ENCODE data around the gene KCNRG.

The KCNRG gene

DNA sequence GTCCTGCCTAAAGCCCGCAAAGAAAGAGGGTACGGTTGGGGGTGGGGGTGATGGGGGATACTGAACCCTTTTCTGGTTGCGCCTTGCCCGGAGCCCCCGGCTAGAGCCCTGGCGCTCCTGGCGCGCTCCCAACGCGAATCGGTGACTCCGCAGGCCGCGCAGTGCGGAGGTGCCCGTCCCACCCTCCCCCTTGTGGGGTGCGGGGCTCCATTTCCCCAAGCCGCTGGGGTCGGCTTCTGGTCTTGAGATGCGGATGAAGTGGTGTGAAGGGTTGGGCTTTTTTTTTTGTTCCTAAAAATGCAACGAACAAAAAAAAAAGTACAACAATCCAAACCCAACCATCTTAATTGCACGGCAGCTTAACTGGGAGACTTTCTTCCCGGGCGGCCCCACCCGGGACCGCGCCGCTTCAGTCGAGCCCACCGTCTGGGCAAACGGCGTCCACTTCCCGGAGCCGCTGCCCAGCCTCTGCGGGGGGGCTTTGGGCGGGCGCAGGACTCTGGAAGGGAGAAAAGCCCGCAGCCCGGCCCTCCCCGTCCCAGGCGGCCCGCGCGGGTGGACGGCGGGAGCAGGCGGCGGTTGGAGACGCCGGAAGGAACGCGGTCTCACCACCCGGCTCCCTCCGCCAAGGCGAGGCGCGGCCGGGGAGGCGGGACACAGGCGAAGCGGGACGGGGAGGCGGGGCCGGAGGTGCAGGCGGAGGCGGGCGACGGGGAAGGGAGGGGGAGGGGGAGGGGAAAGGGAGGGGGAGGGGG, 18.9 kb upstream of the KCNRG start:
- in situ Hi-C loops (cut with HindIII; ENCODE audit: low pct_unique_long_range_greater_than_20kb, low sequenced_read_pairs), result no loop called here
- peak; percentile 44 to 93 for DNase-seq (ENCODE audit: low read depth in 1 of 2, low spot score in 1 of 2)
- no peak for TF ChIP-seq JUND (IDR thresholded peaks at IDR 0.05; ENCODE audit: low read depth)

DNA sequence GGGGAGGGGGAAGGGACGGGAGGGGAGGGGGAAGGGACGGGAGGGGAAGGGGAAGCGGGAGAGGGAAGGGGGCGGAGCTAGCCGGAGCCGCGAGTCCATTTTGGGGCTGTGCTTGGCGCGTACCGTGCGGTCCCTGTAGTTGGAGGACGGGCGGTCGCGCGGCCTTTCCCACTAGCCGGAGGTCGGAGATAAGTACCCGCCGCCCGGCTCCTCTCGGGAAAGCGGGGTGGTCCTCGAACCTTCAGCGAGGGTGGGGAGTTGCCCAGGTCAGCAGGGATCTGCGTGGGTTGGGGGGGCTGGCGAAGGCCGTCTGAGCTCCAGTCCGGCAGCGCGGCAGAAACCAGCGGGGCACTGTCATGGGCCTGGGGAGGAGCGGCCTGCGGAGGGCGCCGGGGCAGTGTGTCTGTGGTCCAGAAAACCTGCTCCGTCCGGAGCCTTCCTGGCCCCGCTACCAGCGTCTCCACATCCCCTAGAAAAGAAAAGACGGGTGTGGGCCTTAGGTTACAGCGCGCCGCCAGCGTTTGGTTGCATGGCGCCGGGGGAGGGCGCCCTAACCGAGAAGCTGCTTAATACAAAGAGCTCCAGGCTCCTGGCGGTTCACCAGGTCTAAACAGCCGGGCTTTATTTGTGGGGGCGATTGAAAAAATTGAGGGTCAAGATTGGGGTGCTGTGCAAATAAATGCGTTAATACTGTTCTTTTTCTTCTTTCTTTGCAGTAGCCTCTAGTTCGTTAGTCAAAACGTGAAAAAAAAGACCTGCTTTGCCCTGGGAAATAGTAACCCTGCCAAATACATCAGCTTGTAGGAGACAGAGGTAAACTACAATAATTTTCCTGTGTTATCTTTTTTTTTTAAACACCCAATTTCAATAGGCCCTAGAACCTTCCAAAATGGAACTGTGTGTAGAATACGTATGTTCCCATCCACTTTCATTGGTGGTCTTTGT, 18.0 kb upstream of the KCNRG start, which contains the start of gene TRIM13:
TRIM13 (plus strand) TSS at position 92 of the 945 bp plus-strand sequence. CDS start 14,899 bp downstream, outside the sequence.
- in situ Hi-C loops (cut with HindIII; ENCODE audit: low pct_unique_long_range_greater_than_20kb, low sequenced_read_pairs), result no loop called here
- no peak for TF ChIP-seq JUND (IDR thresholded peaks at IDR 0.05; ENCODE audit: low read depth)
- DNase-seq (ENCODE audit: low read depth in 1 of 2, low spot score in 1 of 2), result peak; percentile 61 to 86

DNA sequence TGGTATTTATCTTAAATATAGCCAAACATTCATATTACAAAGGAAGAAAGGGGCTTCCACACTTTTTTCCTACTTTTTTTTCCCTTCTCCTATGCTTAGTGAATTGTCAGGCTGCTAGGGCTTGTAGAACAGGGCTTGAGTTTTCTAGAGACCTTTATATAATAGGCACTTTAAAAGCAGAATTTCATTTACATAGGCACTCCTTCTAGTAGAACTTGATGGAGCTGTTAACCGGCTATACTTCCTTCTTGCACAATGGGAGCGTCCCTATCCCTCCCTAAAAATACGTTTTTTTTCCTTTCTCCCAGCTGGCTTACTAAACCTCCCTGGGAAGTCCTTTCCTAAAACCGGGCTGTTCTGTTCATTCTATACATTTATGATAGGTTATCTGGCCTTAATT, 17.3 kb upstream of the KCNRG start:
- TF ChIP-seq JUND (IDR thresholded peaks at IDR 0.05; ENCODE audit: low read depth), result no peak
- DNase-seq (ENCODE audit: low read depth in 1 of 2, low spot score in 1 of 2), result peak in 1 of 2 experiments; percentile 30
- in situ Hi-C loops (cut with HindIII; ENCODE audit: low pct_unique_long_range_greater_than_20kb, low sequenced_read_pairs), result no loop called here

DNA sequence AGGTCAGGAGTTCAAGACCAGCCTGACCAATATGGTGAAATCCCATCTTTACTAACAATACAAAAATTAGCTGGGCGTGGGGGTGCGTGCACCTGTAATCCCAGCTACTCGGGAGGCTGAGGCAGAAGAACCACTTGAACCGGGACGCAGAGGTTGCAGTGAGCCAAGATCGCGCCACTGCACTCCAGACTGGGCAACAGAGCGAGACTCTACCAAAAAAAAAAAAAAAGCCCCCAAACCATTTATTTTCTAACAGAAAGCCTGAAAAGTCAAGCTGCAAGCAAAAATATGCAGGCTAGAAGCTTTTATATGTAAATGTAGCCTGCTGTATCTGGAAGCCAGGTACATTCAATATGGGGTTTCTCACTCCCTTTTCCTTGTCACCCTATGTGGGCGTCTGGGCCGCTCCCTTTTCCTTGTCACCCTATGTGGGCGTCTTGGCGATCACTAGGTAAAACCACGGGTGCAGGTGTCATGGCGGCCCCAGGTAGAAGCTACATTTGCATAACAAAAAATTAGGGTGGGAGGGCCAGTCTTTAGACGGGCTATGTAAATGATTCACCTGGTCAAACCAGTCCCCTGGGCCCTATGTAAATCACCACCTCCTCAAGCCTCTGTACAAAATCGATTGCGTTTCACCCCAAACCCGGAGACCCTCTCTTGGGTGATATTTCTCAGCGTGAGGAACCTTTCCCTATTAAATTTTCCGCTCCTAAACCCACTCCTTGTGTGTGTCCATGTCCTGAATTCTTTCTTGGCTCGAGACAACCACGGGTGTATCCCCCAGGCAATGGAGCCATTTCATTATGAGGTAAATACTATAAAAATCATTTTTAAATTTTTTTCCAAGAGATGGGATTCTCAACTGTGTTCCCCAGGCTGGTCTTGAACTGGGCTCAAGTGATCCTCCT, 16.3 kb upstream of the KCNRG start:
- in situ Hi-C loops (cut with HindIII; ENCODE audit: low pct_unique_long_range_greater_than_20kb, low sequenced_read_pairs), result no loop called here
- no peak for DNase-seq (ENCODE audit: low read depth in 1 of 2, low spot score in 1 of 2)
- TF ChIP-seq JUND (IDR thresholded peaks at IDR 0.05; ENCODE audit: low read depth), result no peak

DNA sequence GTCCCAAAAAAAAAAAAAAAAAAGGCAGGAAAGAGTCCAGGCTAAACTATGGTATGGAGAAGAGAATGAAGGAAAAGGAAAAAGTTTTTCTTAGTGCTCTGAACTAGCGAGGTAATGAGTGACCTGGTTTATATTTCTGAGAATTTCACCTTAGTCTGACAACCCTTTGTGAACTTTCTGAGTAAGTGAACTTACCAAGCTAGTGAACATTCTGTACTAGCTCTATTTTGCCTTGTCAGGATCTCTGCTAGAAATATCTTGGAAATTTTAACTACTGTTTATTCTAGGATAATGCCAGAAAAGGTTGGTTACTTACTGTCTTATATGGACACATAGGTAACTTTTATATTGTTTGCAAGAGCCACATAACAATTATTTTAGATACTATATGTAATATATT, 14.0 kb upstream of the KCNRG start:
- no peak for TF ChIP-seq JUND (IDR thresholded peaks at IDR 0.05; ENCODE audit: low read depth)
- DNase-seq (ENCODE audit: low read depth in 1 of 2, low spot score in 1 of 2), result no peak
- in situ Hi-C loops (cut with HindIII; ENCODE audit: low pct_unique_long_range_greater_than_20kb, low sequenced_read_pairs), result no loop called here

DNA sequence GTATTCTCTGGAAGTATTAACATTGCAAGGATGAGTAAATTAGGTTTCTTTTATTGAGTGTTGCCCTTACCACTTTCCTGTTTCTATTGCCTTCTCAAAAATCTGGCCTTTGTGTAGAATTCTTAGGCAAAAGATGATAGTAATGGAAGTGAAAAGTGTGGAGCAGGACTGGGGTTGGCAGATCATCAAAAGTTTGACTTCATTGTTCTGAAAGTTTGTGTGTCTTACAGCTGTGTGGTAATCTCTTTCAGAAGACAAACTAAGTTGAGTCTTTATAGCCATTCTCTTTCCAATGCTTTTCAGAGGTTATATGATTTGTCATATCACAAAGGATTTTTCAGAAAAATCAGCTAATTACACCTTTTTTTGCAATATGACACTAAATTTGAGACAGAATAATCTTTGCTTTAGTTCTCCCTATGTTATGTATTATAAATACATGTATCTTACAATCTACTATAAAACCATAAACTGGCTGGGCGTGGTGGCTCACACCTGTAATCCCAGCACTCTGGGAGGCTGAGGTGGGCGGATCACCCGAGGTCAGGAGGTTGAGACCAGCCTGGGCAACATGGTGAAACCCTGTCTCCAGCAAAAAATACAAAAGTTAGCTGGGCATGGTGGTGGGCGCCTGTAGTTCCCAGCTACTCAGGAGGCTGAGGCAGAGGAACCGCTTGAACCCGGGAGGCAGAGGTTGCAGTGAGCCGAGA, 8.7 kb upstream of the KCNRG start:
- in situ Hi-C loops (cut with HindIII; ENCODE audit: low pct_unique_long_range_greater_than_20kb, low sequenced_read_pairs), result no loop called here
- no peak for DNase-seq (ENCODE audit: low read depth in 1 of 2, low spot score in 1 of 2)

DNA sequence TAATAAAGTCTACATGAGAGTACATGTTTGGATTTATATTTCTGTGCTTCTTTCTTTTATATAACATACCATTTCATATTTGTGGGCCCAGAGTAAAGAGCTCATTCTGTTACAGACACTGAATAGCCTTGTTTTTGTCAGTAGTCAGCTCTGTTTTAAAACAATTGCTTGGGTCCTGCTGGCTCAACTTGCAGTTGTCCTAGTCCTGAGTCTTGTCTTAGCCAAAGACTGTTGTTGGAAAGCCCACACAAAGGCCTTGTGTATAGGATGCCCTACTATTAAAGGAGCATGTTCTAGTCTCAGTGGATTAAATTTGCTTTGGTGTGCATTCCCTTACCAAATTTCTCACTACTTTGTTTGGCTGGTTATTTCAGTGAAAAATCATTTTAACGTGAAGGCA, 3.8 kb upstream of the KCNRG start:
- DNase-seq (ENCODE audit: low read depth in 1 of 2, low spot score in 1 of 2), result no peak
- no peak for TF ChIP-seq JUND (IDR thresholded peaks at IDR 0.05; ENCODE audit: low read depth)
- in situ Hi-C loops (cut with HindIII; ENCODE audit: low pct_unique_long_range_greater_than_20kb, low sequenced_read_pairs), result no loop called here

More for the DNA sequence above, 8.7 kb upstream of the KCNRG start:
- no peak for TF ChIP-seq JUND (IDR thresholded peaks at IDR 0.05; ENCODE audit: low read depth)

DNA sequence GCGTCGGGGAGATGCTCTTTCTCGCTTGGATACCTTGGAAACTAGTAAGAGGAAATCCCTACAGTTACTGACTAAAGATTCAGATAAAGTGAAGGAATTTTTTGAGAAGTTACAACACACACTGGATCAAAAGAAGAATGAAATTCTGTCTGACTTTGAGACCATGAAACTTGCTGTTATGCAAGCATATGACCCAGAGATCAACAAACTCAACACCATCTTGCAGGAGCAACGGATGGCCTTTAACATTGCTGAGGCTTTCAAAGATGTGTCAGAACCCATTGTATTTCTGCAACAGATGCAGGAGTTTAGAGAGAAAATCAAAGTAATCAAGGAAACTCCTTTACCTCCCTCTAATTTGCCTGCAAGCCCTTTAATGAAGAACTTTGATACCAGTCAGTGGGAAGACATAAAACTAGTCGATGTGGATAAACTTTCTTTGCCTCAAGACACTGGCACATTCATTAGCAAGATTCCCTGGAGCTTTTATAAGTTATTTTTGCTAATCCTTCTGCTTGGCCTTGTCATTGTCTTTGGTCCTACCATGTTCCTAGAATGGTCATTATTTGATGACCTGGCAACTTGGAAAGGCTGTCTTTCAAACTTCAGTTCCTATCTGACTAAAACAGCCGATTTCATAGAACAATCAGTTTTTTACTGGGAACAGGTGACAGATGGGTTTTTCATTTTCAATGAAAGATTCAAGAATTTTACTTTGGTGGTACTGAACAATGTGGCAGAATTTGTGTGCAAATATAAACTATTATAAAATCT, 2.7 kb upstream of the KCNRG start:
- in situ Hi-C loops (cut with HindIII; ENCODE audit: low pct_unique_long_range_greater_than_20kb, low sequenced_read_pairs), result no loop called here
- no peak for TF ChIP-seq JUND (IDR thresholded peaks at IDR 0.05; ENCODE audit: low read depth)
- no peak for DNase-seq (ENCODE audit: low read depth in 1 of 2, low spot score in 1 of 2)

DNA sequence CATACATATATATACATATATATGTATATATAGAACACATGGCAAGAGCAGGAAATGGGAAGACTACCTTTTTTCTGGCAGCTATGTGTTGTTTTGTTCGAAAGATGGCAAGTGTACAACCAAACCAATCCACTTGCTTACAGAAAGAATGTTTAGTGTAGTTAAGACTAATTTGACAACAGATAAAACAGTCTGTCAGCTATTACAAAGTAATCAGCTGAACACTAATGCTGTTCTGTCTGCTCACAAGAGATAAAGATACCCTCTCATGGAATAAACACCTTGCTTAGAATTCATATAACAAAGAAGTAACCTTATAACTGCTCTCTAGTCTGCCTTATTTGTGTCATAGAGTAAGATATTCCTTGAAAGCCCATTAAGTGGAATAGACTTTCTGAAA, 858 bp upstream of the KCNRG start:
- no peak for DNase-seq (ENCODE audit: low read depth in 1 of 2, low spot score in 1 of 2)
- no peak for TF ChIP-seq JUND (IDR thresholded peaks at IDR 0.05; ENCODE audit: low read depth)

DNA sequence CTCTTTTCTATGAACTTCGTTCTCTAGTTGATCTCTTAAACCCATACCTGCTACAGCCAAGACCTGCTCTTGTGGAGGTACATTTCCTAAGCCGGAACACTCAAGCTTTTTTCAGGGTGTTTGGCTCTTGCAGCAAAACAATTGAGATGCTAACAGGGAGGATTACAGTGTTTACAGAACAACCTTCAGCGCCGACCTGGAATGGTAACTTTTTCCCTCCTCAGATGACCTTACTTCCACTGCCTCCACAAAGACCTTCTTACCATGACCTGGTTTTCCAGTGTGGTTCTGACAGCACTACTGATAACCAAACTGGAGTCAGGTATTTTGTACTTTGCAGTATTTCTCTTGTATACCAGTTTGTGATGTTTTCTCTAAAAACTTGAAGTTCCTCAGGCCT, 506 bp downstream of the KCNRG start:
- DNase-seq (ENCODE audit: low read depth in 1 of 2, low spot score in 1 of 2), result no peak
- TF ChIP-seq JUND (IDR thresholded peaks at IDR 0.05; ENCODE audit: low read depth), result no peak
- in situ Hi-C loops (cut with HindIII; ENCODE audit: low pct_unique_long_range_greater_than_20kb, low sequenced_read_pairs), result no loop called here

More for the DNA sequence above, 858 bp upstream of the KCNRG start:
- in situ Hi-C loops (cut with HindIII; ENCODE audit: low pct_unique_long_range_greater_than_20kb, low sequenced_read_pairs), result no loop called here

DNA sequence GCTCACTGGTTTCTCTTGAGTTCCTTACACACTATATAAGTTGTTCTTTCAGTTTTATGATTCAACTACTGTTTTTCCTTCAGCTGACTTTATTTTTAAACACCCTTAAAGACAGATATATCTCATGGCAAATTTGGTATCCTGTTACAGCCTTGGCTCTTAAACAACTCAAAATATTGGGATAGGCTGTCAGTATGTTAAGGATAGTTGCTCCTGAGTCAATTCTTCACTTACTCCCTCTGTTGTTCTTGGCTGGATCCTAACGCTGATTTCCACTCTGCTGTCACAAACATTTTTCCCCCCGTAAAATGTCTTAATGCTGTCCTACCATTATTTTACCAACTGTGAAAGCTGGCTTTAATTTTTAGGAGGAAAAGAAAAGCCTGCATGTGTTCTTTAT, 1.2 kb downstream of the KCNRG start:
- DNase-seq (ENCODE audit: low read depth in 1 of 2, low spot score in 1 of 2), result no peak

More for the DNA sequence above, 1.2 kb downstream of the KCNRG start:
- no peak for TF ChIP-seq JUND (IDR thresholded peaks at IDR 0.05; ENCODE audit: low read depth)
- in situ Hi-C loops (cut with HindIII; ENCODE audit: low pct_unique_long_range_greater_than_20kb, low sequenced_read_pairs), result no loop called here
